Pancreas (tissue), 8 donors: Measurements from ENCODE around the gene IL17RD. TPM values are rescaled to one million over a fixed set of nuclear protein-coding genes. Genes with fewer than 3 reads are reported as not detected.

Source experiments
- polyA plus RNA-seq, 2 donors: library from polyadenylated mRNA; stranded (reverse); fragments of 200-250 nt; gene quantifications; one replicate each; pipeline ENCODE4 v1.2.3, GENCODE V29; 2013
- total RNA-seq, 6 donors: library from RNA; stranded (reverse); fragmentation: NEBNext Ultra II Directional in 4 of 6; extraction: Animal tissue kit (Norgen Biotek cat#: 25700) in 4 of 6; gene quantifications; one replicate each; pipeline versions ENCODE4 v1.2.1 to v1.2.4, GENCODE V29; 2021 to 2023
- donor health status: healthy with polysubstance abuse.
- donor health status: DM: no; HTN: no; CAD: no; lungs with moderate emphysema.
- donor health status: DM: no; HTN: no; CAD: no.
- donor health status: Bipolar disorder and iron deficiency.
- donor health status: DM: yes; HTN: yes; CAD: no.
- donor health status: DM: no; HTN: no; CAD: no.
- donor health status: DM: no; HTN: no; CAD: no.
- donor health status: DM: yes; HTN: yes; CAD: no.

IL17RD gene
- total and polyA plus RNA-seq, 8 donors, result 0.42 to 3.9 (median 1.9) TPM

Other genes with a start within 250 kb of the IL17RD start
- gene SPATA12, start 104.7 kb downstream of the IL17RD start, total RNA-seq, result under 1 TPM in 2 of 6 donors, not detected in 4; 0.06 to 0.12 TPM
- gene SPATA12, start 104.7 kb downstream of the IL17RD start, polyA plus RNA-seq, result not detected
- gene HESX1, start 34.6 kb upstream of the IL17RD start, total RNA-seq, result under 1 TPM in 5 of 6 donors, not detected in 1; 0.22 to 0.98 (median 0.64) TPM
- 1 to 10 TPM; 1.1 to 1.4 TPM for gene HESX1, start 34.6 kb upstream of the IL17RD start, polyA plus RNA-seq
- gene APPL1, start 62.4 kb upstream of the IL17RD start, total RNA-seq, result 10 to 100 TPM; 31.4 to 46.1 (median 36.2) TPM
- 10 to 100 TPM in 1 of 2 donors, 1 to 10 TPM in 1; 8.7 to 13.0 TPM for gene APPL1, start 62.4 kb upstream of the IL17RD start, polyA plus RNA-seq
- gene ASB14, start 127.3 kb upstream of the IL17RD start, total RNA-seq, result under 1 TPM in 1 of 6 donors, not detected in 5; 0.16 TPM
- under 1 TPM; 0.02 to 0.11 TPM for gene ASB14, start 127.3 kb upstream of the IL17RD start, polyA plus RNA-seq